WTC11 (cell line): Measurements from ENCODE around the gene MPP1. TPM values are rescaled to one million over a fixed set of nuclear protein-coding genes. Genes with fewer than 3 reads are reported as not detected.

Source experiments
- ATAC-seq: fragments of 200-7000 bp; cut with Tn5 transposase; 2 replicates; pipeline ENCODE4 v1.10.0; 2021; ENCODE audit warnings: mild to moderate bottlenecking, moderate library complexity
- CTCF ChIA-PET: fragments of 300-600 bp; sonication (Branson Sonifier 250); formaldehyde crosslinking; loops from one replicate; lab custom pipeline; 2021; ENCODE audit warnings: antibody characterized with exemption; lab: Charles Lee
- POLR2A ChIA-PET: fragments of 350-600 bp; sonication (Branson Sonifier 250); formaldehyde crosslinking; loops from one replicate; lab custom pipeline; 2021; ENCODE audit warnings: antibody characterized with exemption; lab: Charles Lee
- DNase-seq: peaks from one replicate; pipeline ENCODE4 v3.0.0; 2021; ENCODE audit warnings: low spot score
- H3K27ac Mint-ChIP-seq: 2 replicates; pipeline ENCODE4 v1.8.0; 2021; ENCODE audit warnings: mixed read lengths
- H3K27me3 Mint-ChIP-seq: 2 replicates; pipeline ENCODE4 v1.8.0; 2021; ENCODE audit warnings: low read depth, mild to moderate bottlenecking, moderate library complexity, mixed read lengths
- H3K36me3 Mint-ChIP-seq: 2 replicates; pipeline ENCODE4 v1.8.0; 2021; ENCODE audit warnings: mixed read lengths
- H3K4me1 Mint-ChIP-seq: 2 replicates; pipeline ENCODE4 v1.8.0; 2022; ENCODE audit warnings: mixed read lengths
- H3K4me3 Mint-ChIP-seq: 2 replicates; pipeline ENCODE4 v1.8.0; 2021; ENCODE audit warnings: mild to moderate bottlenecking, moderate library complexity, mixed read lengths
- H3K9me3 Mint-ChIP-seq: 2 replicates; pipeline ENCODE4 v1.8.0; 2021; ENCODE audit warnings: mixed read lengths
- E2F4 ChIP-seq: sonication (generic); formaldehyde crosslinking; IDR thresholded peaks from 2 replicates; pipeline ENCODE4 v1.8.1; 2022; ENCODE audit warnings: low read depth, mild to moderate bottlenecking, moderate library complexity, missing genetic modification reagents, borderline replicate concordance
- EMX1 ChIP-seq: fragments of 250-450 bp; sonication (Bioruptor Pico); IDR thresholded peaks from 2 replicates; pipeline ENCODE4 v1.8.0; 2021; ENCODE audit warnings: mild to moderate bottlenecking
- ETV6 ChIP-seq: sonication (generic); formaldehyde crosslinking; IDR thresholded peaks from 2 replicates; pipeline ENCODE4 v1.8.1; 2022; ENCODE audit warnings: mild to moderate bottlenecking, missing genetic modification reagents
- FOXK1 ChIP-seq: sonication (generic); formaldehyde crosslinking; IDR thresholded peaks from 2 replicates; pipeline ENCODE4 v1.8.0; 2022; ENCODE audit warnings: mild to moderate bottlenecking, moderate library complexity, missing genetic modification reagents
- GABPB1 ChIP-seq: sonication (generic); formaldehyde crosslinking; IDR thresholded peaks from 2 replicates; pipeline ENCODE4 v1.8.1; 2023; ENCODE audit warnings: mild to moderate bottlenecking, missing genetic modification reagents
- GTF2I ChIP-seq: fragments of 250-450 bp; sonication (Bioruptor Pico); conservative IDR thresholded peaks from 2 replicates; pipeline ENCODE4 v1.4.0; 2021; ENCODE audit warnings: mild to moderate bottlenecking
- HMGXB4 ChIP-seq: sonication (generic); formaldehyde crosslinking; IDR thresholded peaks from 2 replicates; pipeline ENCODE4 v1.8.1; 2023; ENCODE audit warnings: mild to moderate bottlenecking, moderate library complexity, missing genetic modification reagents
- IRF2 ChIP-seq: sonication (generic); formaldehyde crosslinking; IDR thresholded peaks from 2 replicates; pipeline ENCODE4 v1.8.0; 2022; ENCODE audit warnings: low read depth, missing genetic modification reagents, borderline replicate concordance
- MXD4 ChIP-seq: fragments of 250-450 bp; sonication (Bioruptor Pico); IDR thresholded peaks from 2 replicates; pipeline ENCODE4 v1.8.0; 2021; ENCODE audit warnings: mild to moderate bottlenecking, moderate library complexity, borderline replicate concordance
- MYBL2 ChIP-seq: sonication (generic); formaldehyde crosslinking; IDR thresholded peaks from 2 replicates; pipeline ENCODE4 v1.8.1; 2023; ENCODE audit warnings: mild to moderate bottlenecking, moderate library complexity, missing genetic modification reagents
- NFE2L1 ChIP-seq: sonication (generic); formaldehyde crosslinking; IDR thresholded peaks from 2 replicates; pipeline ENCODE4 v1.8.1; 2023; ENCODE audit warnings: missing genetic modification reagents
- NFYB ChIP-seq: sonication (generic); formaldehyde crosslinking; conservative IDR thresholded peaks from 2 replicates; pipeline ENCODE4 v1.8.0; 2022; ENCODE audit warnings: low read depth, missing genetic modification reagents
- SP1 ChIP-seq: sonication (generic); formaldehyde crosslinking; conservative IDR thresholded peaks from 2 replicates; pipeline ENCODE4 v1.8.1; 2022; ENCODE audit warnings: missing genetic modification reagents
- total RNA-seq: library from RNA; stranded (reverse); gene quantifications from 3 replicates; pipeline ENCODE4 v1.2.3, GENCODE V29; 2021
- TF ChIP-seq, protein P1 (sequence below): fragments of 250-450 bp; sonication (Bioruptor Pico); IDR thresholded peaks from 2 replicates; pipeline ENCODE4 v1.9.0; 2021; ENCODE audit warnings: mild to moderate bottlenecking, borderline replicate concordance
- TF ChIP-seq, protein P2 (sequence below): sonication (generic); formaldehyde crosslinking; IDR thresholded peaks from 2 replicates; pipeline ENCODE4 v1.8.1; 2023; ENCODE audit warnings: mild to moderate bottlenecking, missing genetic modification reagents, moderate library complexity
- TF ChIP-seq, protein P3 (sequence below): fragments of 250-450 bp; sonication (Bioruptor Pico); conservative IDR thresholded peaks from 2 replicates; pipeline ENCODE4 v1.9.0; 2021; ENCODE audit warnings: mild to moderate bottlenecking
- TF ChIP-seq, protein P4 (sequence below): sonication (generic); formaldehyde crosslinking; IDR thresholded peaks from 2 replicates; pipeline ENCODE4 v1.8.0; 2022; ENCODE audit warnings: mild to moderate bottlenecking, missing genetic modification reagents

MPP1 gene
- total RNA-seq, 1 experiment from 2014 or later: 15.8 TPM

- ATAC-seq (no peak), DNase-seq (no peak)
- TF ChIP-seq HMGXB4 (CRISPR knock-in tag) (no peak), FOXK1 (CRISPR knock-in tag) (no peak), GABPB1 (CRISPR knock-in tag) (no peak), IRF2 (CRISPR knock-in tag) (no peak), SP1 (no peak), NFE2L1 (CRISPR knock-in tag) (no peak), ETV6 (CRISPR knock-in tag) (no peak), MYBL2 (CRISPR knock-in tag) (no peak), MXD4 (CRISPR knock-in tag) (no peak), EMX1 (no peak), E2F4 (CRISPR knock-in tag) (no peak), GTF2I (CRISPR knock-in tag) (no peak), NFYB (CRISPR knock-in tag) (no peak)
- TF ChIP-seq, protein P1, sequence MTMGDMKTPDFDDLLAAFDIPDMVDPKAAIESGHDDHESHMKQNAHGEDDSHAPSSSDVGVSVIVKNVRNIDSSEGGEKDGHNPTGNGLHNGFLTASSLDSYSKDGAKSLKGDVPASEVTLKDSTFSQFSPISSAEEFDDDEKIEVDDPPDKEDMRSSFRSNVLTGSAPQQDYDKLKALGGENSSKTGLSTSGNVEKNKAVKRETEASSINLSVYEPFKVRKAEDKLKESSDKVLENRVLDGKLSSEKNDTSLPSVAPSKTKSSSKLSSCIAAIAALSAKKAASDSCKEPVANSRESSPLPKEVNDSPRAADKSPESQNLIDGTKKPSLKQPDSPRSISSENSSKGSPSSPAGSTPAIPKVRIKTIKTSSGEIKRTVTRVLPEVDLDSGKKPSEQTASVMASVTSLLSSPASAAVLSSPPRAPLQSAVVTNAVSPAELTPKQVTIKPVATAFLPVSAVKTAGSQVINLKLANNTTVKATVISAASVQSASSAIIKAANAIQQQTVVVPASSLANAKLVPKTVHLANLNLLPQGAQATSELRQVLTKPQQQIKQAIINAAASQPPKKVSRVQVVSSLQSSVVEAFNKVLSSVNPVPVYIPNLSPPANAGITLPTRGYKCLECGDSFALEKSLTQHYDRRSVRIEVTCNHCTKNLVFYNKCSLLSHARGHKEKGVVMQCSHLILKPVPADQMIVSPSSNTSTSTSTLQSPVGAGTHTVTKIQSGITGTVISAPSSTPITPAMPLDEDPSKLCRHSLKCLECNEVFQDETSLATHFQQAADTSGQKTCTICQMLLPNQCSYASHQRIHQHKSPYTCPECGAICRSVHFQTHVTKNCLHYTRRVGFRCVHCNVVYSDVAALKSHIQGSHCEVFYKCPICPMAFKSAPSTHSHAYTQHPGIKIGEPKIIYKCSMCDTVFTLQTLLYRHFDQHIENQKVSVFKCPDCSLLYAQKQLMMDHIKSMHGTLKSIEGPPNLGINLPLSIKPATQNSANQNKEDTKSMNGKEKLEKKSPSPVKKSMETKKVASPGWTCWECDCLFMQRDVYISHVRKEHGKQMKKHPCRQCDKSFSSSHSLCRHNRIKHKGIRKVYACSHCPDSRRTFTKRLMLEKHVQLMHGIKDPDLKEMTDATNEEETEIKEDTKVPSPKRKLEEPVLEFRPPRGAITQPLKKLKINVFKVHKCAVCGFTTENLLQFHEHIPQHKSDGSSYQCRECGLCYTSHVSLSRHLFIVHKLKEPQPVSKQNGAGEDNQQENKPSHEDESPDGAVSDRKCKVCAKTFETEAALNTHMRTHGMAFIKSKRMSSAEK (CRISPR knock-in tag): no peak
- TF ChIP-seq, protein P2, sequence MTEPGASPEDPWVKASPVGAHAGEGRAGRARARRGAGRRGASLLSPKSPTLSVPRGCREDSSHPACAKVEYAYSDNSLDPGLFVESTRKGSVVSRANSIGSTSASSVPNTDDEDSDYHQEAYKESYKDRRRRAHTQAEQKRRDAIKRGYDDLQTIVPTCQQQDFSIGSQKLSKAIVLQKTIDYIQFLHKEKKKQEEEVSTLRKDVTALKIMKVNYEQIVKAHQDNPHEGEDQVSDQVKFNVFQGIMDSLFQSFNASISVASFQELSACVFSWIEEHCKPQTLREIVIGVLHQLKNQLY (CRISPR knock-in tag): no peak
- TF ChIP-seq, protein P3, sequence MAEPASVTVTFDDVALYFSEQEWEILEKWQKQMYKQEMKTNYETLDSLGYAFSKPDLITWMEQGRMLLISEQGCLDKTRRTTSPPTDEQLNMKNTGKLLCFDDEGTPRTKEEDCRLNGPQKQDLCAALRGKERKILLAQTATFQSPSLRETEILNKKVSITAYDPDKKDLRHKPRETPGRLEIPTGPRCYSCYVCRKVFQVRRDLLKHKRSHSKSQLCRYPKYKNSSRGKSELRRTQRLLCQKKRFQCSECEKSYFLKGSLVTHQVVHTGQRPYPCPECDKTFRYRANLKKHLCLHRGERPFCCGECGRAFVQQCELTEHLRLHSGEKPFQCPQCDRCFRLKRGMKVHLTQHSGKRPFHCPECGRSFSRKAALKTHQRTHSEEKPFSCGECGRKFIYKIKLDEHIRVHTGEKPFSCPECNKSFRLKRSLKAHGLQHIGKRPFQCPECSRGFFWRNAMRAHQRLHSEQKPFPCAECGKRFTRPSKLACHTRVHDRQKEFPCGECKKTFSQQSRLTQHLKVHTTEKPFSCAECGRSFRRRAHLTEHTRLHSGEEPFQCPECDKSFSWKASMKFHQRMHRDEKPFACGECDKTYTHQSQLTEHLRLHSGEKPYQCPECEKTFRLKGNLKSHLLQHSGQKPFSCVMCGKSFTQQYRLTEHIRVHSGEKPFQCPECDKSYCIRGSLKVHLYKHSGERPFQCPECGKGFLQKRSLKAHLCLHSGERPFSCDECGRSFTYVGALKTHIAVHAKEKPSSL (CRISPR knock-in tag): no peak
- TF ChIP-seq, protein P4, sequence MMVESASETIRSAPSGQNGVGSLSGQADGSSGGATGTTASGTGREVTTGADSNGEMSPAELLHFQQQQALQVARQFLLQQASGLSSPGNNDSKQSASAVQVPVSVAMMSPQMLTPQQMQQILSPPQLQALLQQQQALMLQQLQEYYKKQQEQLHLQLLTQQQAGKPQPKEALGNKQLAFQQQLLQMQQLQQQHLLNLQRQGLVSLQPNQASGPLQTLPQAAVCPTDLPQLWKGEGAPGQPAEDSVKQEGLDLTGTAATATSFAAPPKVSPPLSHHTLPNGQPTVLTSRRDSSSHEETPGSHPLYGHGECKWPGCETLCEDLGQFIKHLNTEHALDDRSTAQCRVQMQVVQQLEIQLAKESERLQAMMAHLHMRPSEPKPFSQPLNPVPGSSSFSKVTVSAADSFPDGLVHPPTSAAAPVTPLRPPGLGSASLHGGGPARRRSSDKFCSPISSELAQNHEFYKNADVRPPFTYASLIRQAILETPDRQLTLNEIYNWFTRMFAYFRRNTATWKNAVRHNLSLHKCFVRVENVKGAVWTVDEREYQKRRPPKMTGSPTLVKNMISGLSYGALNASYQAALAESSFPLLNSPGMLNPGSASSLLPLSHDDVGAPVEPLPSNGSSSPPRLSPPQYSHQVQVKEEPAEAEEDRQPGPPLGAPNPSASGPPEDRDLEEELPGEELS (CRISPR knock-in tag): no peak
- H3K27ac Mint-ChIP-seq: no peak overlapping the region
- H3K4me1 Mint-ChIP-seq: peaks cover 24% of the 10 kb centered on the region
- H3K4me3 Mint-ChIP-seq: no peak overlapping the region
- ChIA-PET POLR2A (no interaction called here), CTCF (no interaction called here)
- H3K27me3 Mint-ChIP-seq: no peaks in the 10 kb centered on the region; the same call in 1 of the 2 replicates
- H3K9me3 Mint-ChIP-seq: no peaks in the 10 kb centered on the region
- H3K36me3 Mint-ChIP-seq: no peaks in the 10 kb centered on the region
These were observed 19.6 kb downstream of the MPP1 start for GRCh38 chrX:154785716-154786115.
